ENCODE data around the gene PLXNA4.

DNA sequence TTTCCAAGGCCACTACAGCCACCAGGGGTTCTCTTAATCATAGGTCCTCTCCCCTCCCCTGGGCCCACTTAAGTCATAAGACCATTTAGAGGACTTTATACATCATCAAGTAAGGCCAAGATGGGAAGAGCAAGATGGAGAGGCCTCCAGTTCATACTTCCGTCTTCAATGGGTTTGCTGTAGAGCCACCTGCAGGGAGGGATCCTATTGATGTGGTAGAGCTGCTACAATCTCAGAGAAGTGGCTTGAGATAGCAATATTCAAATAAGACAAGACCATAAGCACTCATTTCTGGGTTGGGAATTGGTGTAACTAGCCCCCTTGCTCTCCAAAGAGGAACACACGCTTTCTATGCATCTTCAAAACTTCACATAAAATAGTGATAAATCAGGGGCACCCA is 214.2 kb downstream of the PLXNA4 start:
- TF ChIP-seq, protein P1, sequence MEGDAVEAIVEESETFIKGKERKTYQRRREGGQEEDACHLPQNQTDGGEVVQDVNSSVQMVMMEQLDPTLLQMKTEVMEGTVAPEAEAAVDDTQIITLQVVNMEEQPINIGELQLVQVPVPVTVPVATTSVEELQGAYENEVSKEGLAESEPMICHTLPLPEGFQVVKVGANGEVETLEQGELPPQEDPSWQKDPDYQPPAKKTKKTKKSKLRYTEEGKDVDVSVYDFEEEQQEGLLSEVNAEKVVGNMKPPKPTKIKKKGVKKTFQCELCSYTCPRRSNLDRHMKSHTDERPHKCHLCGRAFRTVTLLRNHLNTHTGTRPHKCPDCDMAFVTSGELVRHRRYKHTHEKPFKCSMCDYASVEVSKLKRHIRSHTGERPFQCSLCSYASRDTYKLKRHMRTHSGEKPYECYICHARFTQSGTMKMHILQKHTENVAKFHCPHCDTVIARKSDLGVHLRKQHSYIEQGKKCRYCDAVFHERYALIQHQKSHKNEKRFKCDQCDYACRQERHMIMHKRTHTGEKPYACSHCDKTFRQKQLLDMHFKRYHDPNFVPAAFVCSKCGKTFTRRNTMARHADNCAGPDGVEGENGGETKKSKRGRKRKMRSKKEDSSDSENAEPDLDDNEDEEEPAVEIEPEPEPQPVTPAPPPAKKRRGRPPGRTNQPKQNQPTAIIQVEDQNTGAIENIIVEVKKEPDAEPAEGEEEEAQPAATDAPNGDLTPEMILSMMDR (IDR thresholded peaks at IDR 0.05; ENCODE audit: poor library complexity) = no peak
- TF ChIP-seq EZH2phosphoT487 (IDR thresholded peaks at IDR 0.05; ENCODE audit: low read depth, severe bottlenecking, unreplicated experiment) (no peak), EZH2 (IDR thresholded peaks at IDR 0.05; ENCODE audit: borderline replicate concordance) (no peak)

Data from hepatocyte (in vitro differentiated cells).